ENCODE measurements around the gene SEL1L2. TPM values are rescaled to one million over a fixed set of nuclear protein-coding genes. Genes with fewer than 3 reads are reported as not detected.

Gene SEL1L2
- total RNA-seq, 4 donors from 2014 or later = not detected

DNA sequence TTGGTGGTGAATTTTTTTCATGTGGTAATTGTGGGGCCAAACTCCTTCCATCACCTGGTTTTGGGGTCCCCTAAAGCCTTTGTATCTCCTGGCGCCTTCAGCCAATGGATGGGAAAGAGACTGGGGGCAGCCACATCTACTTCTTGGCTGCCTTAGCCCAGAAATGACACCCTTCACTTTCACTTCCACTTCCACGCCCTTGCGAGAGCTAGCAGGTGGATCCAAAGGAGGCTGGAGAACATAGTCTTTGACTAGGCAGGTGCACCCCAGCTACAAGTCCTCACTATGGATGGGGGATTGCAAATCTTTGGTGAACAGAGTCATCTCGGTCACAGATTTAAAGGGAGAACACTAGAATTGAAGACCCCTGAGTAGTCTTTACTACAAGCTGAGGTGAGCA is 134.8 kb downstream of the SEL1L2 start:
- Histone ChIP-seq H3K4me3 (no peak overlapping the region), H3K36me3 (no peaks in the 10 kb centered on the region), H3K9me3 (no peaks in the 10 kb centered on the region), H3K27me3 (no peaks in the 10 kb centered on the region), H3K4me1 (peaks cover 12 to 39% (median 28%) of the 10 kb centered on the region in 4 donors), H3K27ac (replicated peaks in 1 of 4) (no peak overlapping the region)
- TF ChIP-seq EP300 (IDR thresholded peaks at IDR 0.05) (no peak), POLR2AphosphoS5 (IDR thresholded peaks at IDR 0.05) (no peak), POLR2A (IDR thresholded peaks at IDR 0.05; ENCODE audit: low read depth) (no peak)
- TF ChIP-seq, protein P1, sequence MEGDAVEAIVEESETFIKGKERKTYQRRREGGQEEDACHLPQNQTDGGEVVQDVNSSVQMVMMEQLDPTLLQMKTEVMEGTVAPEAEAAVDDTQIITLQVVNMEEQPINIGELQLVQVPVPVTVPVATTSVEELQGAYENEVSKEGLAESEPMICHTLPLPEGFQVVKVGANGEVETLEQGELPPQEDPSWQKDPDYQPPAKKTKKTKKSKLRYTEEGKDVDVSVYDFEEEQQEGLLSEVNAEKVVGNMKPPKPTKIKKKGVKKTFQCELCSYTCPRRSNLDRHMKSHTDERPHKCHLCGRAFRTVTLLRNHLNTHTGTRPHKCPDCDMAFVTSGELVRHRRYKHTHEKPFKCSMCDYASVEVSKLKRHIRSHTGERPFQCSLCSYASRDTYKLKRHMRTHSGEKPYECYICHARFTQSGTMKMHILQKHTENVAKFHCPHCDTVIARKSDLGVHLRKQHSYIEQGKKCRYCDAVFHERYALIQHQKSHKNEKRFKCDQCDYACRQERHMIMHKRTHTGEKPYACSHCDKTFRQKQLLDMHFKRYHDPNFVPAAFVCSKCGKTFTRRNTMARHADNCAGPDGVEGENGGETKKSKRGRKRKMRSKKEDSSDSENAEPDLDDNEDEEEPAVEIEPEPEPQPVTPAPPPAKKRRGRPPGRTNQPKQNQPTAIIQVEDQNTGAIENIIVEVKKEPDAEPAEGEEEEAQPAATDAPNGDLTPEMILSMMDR (IDR thresholded peaks at IDR 0.05) = no peak
- WGBS = 79% methylated on average over 4 of the region's 4 CpGs
- no peak for DNase-seq (ENCODE audit: extremely low spot score)
- intact Hi-C loops (cut with DNase I) = no loop called here

DNA sequence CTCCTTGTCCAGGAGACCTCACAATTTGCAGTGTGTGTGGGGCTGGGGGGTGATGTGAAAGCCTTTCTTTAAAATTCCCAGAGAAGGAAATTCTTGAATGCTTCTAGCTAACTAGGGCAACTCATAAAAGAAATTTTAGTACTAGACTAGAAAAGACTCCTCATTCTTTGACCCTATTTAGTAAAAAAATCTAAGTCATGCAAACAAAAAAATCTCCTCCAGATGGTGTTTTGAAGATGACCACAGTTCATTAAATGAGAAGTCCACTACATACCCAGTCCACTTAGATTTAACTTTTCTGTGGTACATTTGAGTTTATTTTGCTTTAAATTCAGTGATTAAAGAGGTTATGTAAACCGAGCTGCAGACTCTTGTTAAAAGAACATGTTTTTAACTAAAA is 138.1 kb downstream of the SEL1L2 start:
- Histone ChIP-seq H3K27ac (replicated peaks in 1 of 4) (peak overlapping the region in 3 of 4 donors; percentile 11 to 45 (median 20)), H3K27me3 (no peaks in the 10 kb centered on the region), H3K4me1 (peaks cover 12 to 28% (median 17%) of the 10 kb centered on the region in 4 donors), H3K9me3 (no peaks in the 10 kb centered on the region), H3K36me3 (no peaks in the 10 kb centered on the region), H3K4me3 (no peak overlapping the region)
- intact Hi-C loops (cut with DNase I) = no loop called here
- TF ChIP-seq EP300 (IDR thresholded peaks at IDR 0.05) (no peak), POLR2A (IDR thresholded peaks at IDR 0.05; ENCODE audit: low read depth) (no peak), POLR2AphosphoS5 (IDR thresholded peaks at IDR 0.05) (no peak)
- TF ChIP-seq, protein P1 (IDR thresholded peaks at IDR 0.05) = no peak
- 41% methylated on average over 1 of the region's 1 CpG for WGBS
- DNase-seq (ENCODE audit: extremely low spot score) = no peak

DNA sequence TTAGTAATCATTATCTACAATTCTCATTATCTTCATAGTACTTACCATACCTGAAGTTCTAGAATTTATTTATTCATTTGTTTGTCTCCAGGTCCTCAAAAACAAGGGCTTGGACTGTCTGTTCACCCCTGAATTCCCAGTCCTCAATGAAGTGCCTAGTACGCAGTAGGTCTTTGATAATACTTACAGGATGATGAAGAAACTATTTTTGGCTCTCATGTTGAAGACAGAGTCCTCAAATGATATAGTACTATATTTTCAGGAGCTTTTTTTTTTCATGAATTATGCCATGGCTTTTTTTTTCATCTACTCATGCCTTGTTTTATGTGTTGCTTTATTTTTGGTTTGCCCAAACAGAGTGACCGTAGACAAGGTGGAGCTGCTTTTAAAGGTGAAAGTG is 139.1 kb downstream of the SEL1L2 start:
- H3K27ac ChIP-seq (replicated peaks in 1 of 4) = peak overlapping the region in 1 of 4 donors; percentile 15
- H3K9me3 ChIP-seq = no peaks in the 10 kb centered on the region
- WGBS = 64% methylated on average over 2 of the region's 2 CpGs
- no peak for DNase-seq (ENCODE audit: extremely low spot score)
- TF ChIP-seq, protein P1 (IDR thresholded peaks at IDR 0.05) = no peak
- TF ChIP-seq EP300 (IDR thresholded peaks at IDR 0.05) = no peak
- intact Hi-C loops (cut with DNase I) = no loop called here
- no peaks in the 10 kb centered on the region for H3K27me3 ChIP-seq
- H3K36me3 ChIP-seq = no peaks in the 10 kb centered on the region
- peaks cover 6 to 20% (median 19%) of the 10 kb centered on the region in 4 donors for H3K4me1 ChIP-seq
- H3K4me3 ChIP-seq = no peak overlapping the region

DNA sequence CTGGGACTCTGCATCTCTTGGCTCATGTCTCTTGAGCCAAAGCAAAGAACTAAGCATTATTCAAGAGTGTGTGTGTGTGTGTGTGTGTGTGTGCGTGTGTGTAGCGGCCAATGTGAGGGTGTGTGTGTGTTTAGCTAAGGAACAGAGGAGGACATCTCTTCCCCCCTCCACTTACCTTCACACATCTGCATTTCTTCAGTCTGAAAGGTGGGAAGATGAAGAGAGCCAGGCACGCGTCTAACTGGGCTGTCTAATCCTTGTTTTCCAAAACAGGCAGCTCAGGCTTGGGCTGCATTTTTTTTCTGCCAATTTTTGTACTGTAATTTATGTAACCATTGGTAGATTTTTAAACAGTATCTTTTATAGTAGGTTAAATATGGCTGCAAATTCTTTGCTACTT is 146.1 kb downstream of the SEL1L2 start:
- H3K27ac ChIP-seq (replicated peaks in 1 of 4) = no peak overlapping the region
- no peak for DNase-seq (ENCODE audit: extremely low spot score)

More for the DNA sequence above, 146.1 kb downstream of the SEL1L2 start:
- no peaks in the 10 kb centered on the region for H3K27me3 ChIP-seq
- intact Hi-C loops (cut with DNase I) = no loop called here
- WGBS = 53% methylated on average over 4 of the region's 4 CpGs
- TF ChIP-seq POLR2A (IDR thresholded peaks at IDR 0.05; ENCODE audit: low read depth) (no peak), EP300 (IDR thresholded peaks at IDR 0.05) (no peak), POLR2AphosphoS5 (IDR thresholded peaks at IDR 0.05) (no peak)
- TF ChIP-seq, protein P1 (IDR thresholded peaks at IDR 0.05) = no peak
- no peak overlapping the region for H3K4me3 ChIP-seq
- no peaks in the 10 kb centered on the region for H3K36me3 ChIP-seq
- H3K9me3 ChIP-seq = no peaks in the 10 kb centered on the region
- peaks cover 0 to 10% (median 4%) of the 10 kb centered on the region in 4 donors for H3K4me1 ChIP-seq
